ENCODE measurements around the gene AOC1.
"Not testable (repeated sequence)": the region's sequence is repeated elsewhere in the genome, so short reads cannot be mapped to it uniquely, and the experiment has no call there.

AOC1 gene

GRCh38 chr7:150896562-150897209, 44.4 kb downstream of the AOC1 start:
- DNase-seq (ENCODE audit: low spot score) = no peak

- DNase-seq (ENCODE audit: low spot score) = no peak
Measured at GRCh38 chr7:150897502-150898474, 45.5 kb downstream of the AOC1 start.

- peak; percentile 84 for DNase-seq (ENCODE audit: low spot score)
Measured at GRCh38 chr7:150898475-150899011, 46.2 kb downstream of the AOC1 start.

- DNase-seq (ENCODE audit: low spot score) = no peak
Measured at GRCh38 chr7:150900675-150901074, 48.4 kb downstream of the AOC1 start.

GRCh38 chr7:150901160-150902035, 49.1 kb downstream of the AOC1 start:
- peak; percentile 46 for DNase-seq (ENCODE audit: low spot score)

- no peak for DNase-seq (ENCODE audit: low spot score)
Measured at GRCh38 chr7:150902078-150903033, 50.0 kb downstream of the AOC1 start.

GRCh38 chr7:150903606-150904005, 51.3 kb downstream of the AOC1 start:
- peak; percentile 47 for DNase-seq (ENCODE audit: low spot score)

- no peak for DNase-seq (ENCODE audit: low spot score)
Measured at GRCh38 chr7:150904011-150904909, 51.9 kb downstream of the AOC1 start.

GRCh38 chr7:150908173-150908572, 55.9 kb downstream of the AOC1 start:
- DNase-seq (ENCODE audit: low spot score) = no peak

- DNase-seq (ENCODE audit: low spot score) = no peak
Measured at GRCh38 chr7:150909200-150909995, 57.1 kb downstream of the AOC1 start.

GRCh38 chr7:150910305-150910995, 58.1 kb downstream of the AOC1 start:
- not testable (repeated sequence) for DNase-seq (ENCODE audit: low spot score)

- DNase-seq (ENCODE audit: low spot score) = no peak
Measured at GRCh38 chr7:150910996-150911422, 58.7 kb downstream of the AOC1 start.

Data from Ammon's horn (tissue), 1 donor.